Activated naive CD4-positive, alpha-beta T cell treated with anti-CD3 and anti-CD28 coated beads for 36 hours (primary cell): Measurements from ENCODE around the gene SERPINA4. TPM values are rescaled to one million over a fixed set of nuclear protein-coding genes. Genes with fewer than 3 reads are reported as not detected.

Source experiments
- CTCF ChIA-PET: fragments of 350-600 bp; sonication (Branson Sonifier 250); formaldehyde crosslinking; loops from one replicate; lab custom pipeline; 2021; ENCODE audit warnings: antibody characterized with exemption; lab: Charles Lee
- DNase-seq: peaks from one replicate; pipeline ENCODE4 v3.0.0-alpha.2; 2020
- H3K27ac Mint-ChIP-seq: one replicate; pipeline ENCODE4 v1.8.0; 2021; ENCODE audit warnings: mild to moderate bottlenecking, mixed read lengths
- H3K27me3 Mint-ChIP-seq: one replicate; pipeline ENCODE4 v1.8.0; 2021; ENCODE audit warnings: low read depth, mixed read lengths
- H3K36me3 Mint-ChIP-seq: one replicate; pipeline ENCODE4 v1.8.0; 2021; ENCODE audit warnings: low read depth, mixed read lengths
- H3K4me1 Mint-ChIP-seq: one replicate; pipeline ENCODE4 v1.8.0; 2021; ENCODE audit warnings: low read depth, mixed read lengths
- H3K4me3 Mint-ChIP-seq: one replicate; pipeline ENCODE4 v1.8.0; 2021; ENCODE audit warnings: mild to moderate bottlenecking, moderate library complexity, mixed read lengths
- H3K9me3 Mint-ChIP-seq: one replicate; pipeline ENCODE4 v1.8.0; 2021; ENCODE audit warnings: mixed read lengths
- intact Hi-C: fragments of 100-400 bp; cut with micrococcal nuclease; formaldehyde crosslinking; loops from one replicate; pipeline ENCODE4 v1.15.1; 2023
- total RNA-seq, 2 experiments: library from RNA; stranded (reverse); gene quantifications; one replicate each; pipeline ENCODE4 v1.2.3, GENCODE V29; 2021

SERPINA4 gene
- total RNA-seq, 2 experiments from 2014 or later = not detected

DNA sequence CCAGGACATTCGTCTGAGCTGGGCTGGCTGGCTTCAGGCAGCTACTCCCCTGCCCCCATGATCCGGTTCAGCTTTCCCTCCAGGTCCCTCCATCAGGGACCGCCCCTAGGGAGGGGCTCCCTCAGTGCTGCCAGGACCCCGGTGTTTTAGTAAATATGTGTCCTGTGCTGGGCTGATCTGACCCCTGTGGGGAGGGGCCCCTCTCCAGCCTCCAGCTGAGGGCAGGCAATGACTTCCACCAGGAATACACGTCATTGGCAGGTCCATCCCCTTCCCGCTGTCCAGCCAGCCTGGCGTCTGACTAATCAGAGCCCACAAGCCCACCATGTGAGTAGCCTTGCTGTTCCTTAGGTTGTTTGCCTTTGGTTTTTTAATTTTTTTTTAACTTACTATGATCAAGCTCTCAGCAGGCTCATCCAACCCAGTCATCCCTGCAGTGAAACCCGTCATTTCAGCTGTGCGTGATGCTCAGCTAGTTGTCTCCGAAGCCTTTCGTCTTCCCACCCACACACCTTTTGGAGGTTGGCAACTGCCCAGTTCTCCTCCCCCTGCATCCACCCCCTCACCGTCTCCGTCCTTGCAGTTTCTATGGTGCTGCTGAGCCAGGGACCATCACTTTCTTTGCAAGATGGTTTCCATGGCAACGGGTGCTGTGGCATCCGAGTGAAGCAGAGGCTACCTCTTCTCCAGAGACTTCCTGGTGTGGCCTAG lies 16.0 kb upstream of the SERPINA4 start:
- Mint-ChIP-seq H3K9me3 (peaks cover 2% of the 10 kb centered on the region), H3K27me3 (no peaks in the 10 kb centered on the region), H3K36me3 (no peaks in the 10 kb centered on the region), H3K27ac (no peak overlapping the region), H3K4me3 (no peak overlapping the region), H3K4me1 (no peaks in the 10 kb centered on the region)
- DNase-seq = no peak
- CTCF ChIA-PET = no interaction called here
- intact Hi-C loops = no loop called here

DNA sequence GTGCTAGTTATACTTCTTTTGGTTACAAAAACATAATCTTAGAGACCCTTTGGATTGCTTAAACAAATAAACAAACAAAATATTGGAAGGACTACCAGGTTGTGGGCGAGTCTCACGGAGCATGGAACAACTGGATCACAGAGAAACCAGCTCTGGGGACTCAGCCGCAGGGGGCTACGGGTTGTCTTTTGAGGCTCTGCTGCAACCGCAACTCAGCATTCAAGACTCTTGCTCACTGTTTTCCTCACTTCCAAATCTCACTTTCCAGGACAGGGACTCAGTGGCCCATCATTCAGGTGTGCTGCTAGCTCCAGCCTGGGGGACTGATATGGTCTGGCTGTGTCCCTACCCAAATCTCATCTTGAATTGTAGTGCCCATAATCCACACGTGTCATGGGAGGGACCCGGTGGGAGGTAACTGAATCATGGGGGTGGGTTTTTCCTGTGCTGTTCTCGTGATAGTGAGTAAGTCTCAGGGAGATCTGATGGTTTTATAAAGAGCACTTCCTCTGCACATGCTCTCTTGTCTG lies 14.0 kb upstream of the SERPINA4 start:
- no peaks in the 10 kb centered on the region for H3K4me1 Mint-ChIP-seq
- intact Hi-C loops = no loop called here
- no peaks in the 10 kb centered on the region for H3K36me3 Mint-ChIP-seq
- no peak overlapping the region for H3K4me3 Mint-ChIP-seq
- CTCF ChIA-PET = no interaction called here
- no peak for DNase-seq
- peaks cover 12% of the 10 kb centered on the region for H3K27me3 Mint-ChIP-seq
- H3K27ac Mint-ChIP-seq = no peak overlapping the region
- peaks cover 2% of the 10 kb centered on the region for H3K9me3 Mint-ChIP-seq

DNA sequence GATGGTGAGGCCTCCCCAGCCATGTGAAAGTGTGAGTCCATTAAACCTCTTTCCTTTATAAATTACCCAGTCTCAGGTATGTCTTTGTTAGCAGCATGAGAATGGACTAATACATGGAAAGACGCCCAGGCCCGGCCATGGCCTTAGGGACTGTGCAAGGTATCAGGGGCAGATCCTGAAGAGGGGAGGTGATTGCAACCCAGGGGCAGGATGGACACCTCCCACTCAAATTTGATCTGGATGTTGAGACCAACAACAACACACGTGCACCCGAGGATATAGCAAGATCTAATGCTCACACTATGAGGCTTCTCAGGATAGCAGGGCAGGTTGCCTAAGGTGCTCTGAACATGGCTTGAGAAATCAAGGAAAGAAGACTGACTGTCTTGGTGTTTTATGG lies 13.5 kb upstream of the SERPINA4 start:
- intact Hi-C loops = loop anchor here (2.0 kb wide), 2 partner anchors 125 to 415 kb away; no protein-coding TSS in a partner anchor
- Mint-ChIP-seq H3K4me1 (no peaks in the 10 kb centered on the region), H3K27ac (no peak overlapping the region), H3K36me3 (no peaks in the 10 kb centered on the region), H3K9me3 (peaks cover 2% of the 10 kb centered on the region), H3K27me3 (peaks cover 16% of the 10 kb centered on the region), H3K4me3 (no peak overlapping the region)
- CTCF ChIA-PET = interaction anchor here (1.5 kb wide), 1 partner anchor 8 kb away, joined by 9 read pairs; no protein-coding TSS in a partner anchor
- no peak for DNase-seq

DNA sequence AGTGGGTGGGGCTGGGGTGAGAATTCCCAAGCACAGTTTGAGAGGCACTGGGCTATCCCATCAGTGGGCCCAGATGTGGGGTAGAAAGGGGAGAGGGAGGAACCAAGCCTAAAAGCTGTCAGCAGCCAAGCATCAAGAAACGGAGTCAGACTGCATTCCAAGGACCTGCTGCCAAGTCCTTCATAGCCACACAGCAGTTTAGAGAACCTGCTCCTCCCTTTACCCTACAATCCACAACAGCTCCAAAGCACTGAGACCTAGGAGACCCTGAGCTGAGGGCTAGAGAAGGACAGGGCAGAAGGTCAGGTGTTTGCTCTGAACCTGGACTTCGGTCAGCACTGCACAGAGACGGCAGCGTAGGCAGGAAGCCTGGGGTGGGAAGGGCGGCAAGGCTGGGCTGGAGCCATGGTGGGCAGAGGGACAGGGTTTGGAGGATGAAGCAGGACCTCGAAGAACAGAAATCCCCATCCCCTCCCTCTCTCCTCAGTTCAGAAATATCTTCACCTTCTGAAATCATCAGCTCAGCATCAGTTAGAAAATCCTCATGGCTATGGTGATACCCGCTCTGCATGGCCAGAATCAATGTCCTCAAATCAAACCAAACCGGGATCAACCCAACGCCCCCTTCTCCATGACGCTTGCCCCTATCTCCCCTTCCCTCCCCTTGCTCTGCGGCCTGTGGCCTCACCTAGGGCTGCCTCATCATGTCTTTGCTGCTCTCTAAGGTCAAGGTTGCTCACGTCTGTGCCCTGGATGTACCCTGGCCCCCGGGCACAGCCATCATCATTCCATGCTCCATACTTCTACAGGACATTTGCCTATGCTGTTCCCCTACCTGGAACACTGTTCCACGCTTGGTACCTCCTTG lies 12.9 kb upstream of the SERPINA4 start:
- no peak overlapping the region for H3K4me3 Mint-ChIP-seq
- peaks cover 21% of the 10 kb centered on the region for H3K27me3 Mint-ChIP-seq
- H3K9me3 Mint-ChIP-seq = peaks cover 2% of the 10 kb centered on the region
- no peaks in the 10 kb centered on the region for H3K4me1 Mint-ChIP-seq
- no peaks in the 10 kb centered on the region for H3K36me3 Mint-ChIP-seq
- DNase-seq = no peak
- H3K27ac Mint-ChIP-seq = no peak overlapping the region
- CTCF ChIA-PET = interaction anchor here (0.5 to 1.6 kb wide), 20 partner anchors 9 to 840 kb away, joined by 3 to 11 read pairs (median 3); partner anchors contain the start of gene SERPINA4
- intact Hi-C loops = loop anchor here (2.0 kb wide), 2 partner anchors 126 to 416 kb away; no protein-coding TSS in a partner anchor

DNA sequence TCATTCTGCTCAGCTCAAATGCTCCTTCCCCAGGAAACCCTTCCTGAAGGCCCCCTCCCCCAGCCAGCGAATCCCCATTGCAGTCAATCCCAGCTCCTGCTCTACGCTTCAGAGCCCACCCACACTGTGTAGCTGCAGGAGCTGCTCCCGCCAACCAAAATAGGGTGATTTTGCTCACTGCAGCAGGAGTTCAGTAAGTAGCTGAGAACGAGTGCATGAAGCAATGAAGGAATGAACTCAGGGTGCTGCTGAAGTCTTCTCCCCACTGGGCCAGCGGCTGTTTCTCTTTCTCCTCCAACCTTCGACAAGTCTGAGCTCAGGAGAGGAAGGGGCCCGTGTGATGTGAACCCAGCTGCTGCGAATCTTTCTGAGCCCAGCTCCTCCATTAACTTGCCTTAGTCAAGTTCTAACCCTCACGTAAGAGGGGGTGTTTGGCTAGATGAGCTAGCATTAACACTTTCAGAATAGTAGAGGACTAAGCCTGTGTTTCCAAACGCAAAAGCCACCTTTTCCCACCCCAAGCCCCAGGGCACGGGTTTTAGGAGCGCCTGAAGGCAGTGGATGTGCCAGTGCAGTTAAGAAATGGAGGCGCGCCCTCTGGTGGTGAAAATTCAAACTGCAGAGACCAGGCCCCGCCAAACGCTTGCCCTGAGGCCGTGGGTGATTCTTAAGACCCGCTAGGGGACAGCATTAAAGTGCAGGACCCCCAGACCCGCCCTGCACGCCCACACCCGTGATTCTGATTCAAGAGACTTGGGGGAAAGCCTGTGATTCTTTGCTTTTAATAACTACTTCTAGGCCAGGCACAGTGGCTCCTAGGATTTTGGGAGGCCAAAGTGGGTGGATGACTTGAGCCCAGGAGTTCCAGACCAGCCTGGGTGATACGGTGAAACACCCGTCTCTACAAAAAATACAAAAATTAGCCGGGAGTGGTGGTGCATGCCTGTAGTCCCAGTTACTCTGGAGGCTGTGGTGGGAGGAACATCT lies 11.9 kb upstream of the SERPINA4 start:
- Mint-ChIP-seq H3K9me3 (peaks cover 2% of the 10 kb centered on the region), H3K4me1 (no peaks in the 10 kb centered on the region), H3K4me3 (no peak overlapping the region), H3K27me3 (peaks cover 26% of the 10 kb centered on the region), H3K36me3 (no peaks in the 10 kb centered on the region), H3K27ac (no peak overlapping the region)
- CTCF ChIA-PET = interaction anchor here (0.6 to 1.6 kb wide), 21 partner anchors 8 to 839 kb away, joined by 3 to 11 read pairs (median 3); partner anchors contain the start of gene SERPINA4
- intact Hi-C loops = loop anchor here (2.0 kb wide), 2 partner anchors 126 to 416 kb away; no protein-coding TSS in a partner anchor
- peak; percentile 75 for DNase-seq

DNA sequence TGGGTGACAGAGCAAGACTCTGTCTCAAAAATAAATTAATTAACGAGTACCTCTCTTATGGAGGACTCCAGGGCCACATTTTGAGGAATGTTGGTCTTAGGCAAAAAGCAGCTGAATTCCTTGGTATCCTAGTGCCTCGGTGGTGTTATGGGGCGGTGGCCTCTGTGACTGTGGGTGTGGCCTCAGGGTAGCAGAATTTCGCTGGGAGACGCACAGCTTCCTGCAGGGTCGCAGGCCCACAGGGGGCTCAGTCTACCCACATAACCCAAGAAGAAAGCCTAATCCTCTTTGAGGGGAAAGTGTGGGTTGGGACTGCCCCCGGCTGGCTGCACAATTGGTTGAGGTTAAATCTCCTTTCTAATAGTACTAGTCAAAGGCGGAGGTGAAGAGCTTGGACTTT lies 11.2 kb upstream of the SERPINA4 start:
- no peaks in the 10 kb centered on the region for H3K36me3 Mint-ChIP-seq
- H3K9me3 Mint-ChIP-seq = peaks cover 6% of the 10 kb centered on the region
- intact Hi-C loops = no loop called here
- H3K4me3 Mint-ChIP-seq = no peak overlapping the region
- DNase-seq = no peak
- CTCF ChIA-PET = interaction anchor here (0.7 kb wide), 1 partner anchor 142 kb away, joined by 3 read pairs; no protein-coding TSS in a partner anchor
- peaks cover 31% of the 10 kb centered on the region for H3K27me3 Mint-ChIP-seq
- no peak overlapping the region for H3K27ac Mint-ChIP-seq
- no peaks in the 10 kb centered on the region for H3K4me1 Mint-ChIP-seq

DNA sequence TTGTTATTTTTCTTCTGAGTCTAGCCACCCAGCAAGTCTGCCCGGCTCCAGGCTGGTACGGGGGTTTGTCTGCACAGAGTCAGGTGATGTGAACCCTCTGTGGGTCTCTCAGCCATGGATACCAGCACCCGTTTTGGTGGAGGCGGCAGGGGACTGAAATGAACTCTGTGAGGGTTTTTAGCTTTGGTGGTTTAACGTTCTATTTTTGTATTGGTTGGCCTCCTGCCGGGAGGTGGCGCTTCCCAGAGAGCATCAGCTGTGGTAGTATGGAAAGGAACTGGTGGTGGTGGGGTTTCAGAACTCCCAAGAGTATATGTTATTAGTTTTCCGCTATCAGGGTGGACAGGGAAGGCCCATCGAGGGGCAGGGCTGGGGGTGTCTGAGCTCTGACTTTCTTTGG lies 5.3 kb upstream of the SERPINA4 start:
- Mint-ChIP-seq H3K4me1 (no peaks in the 10 kb centered on the region), H3K27me3 (peaks cover 44% of the 10 kb centered on the region), H3K27ac (no peak overlapping the region), H3K4me3 (no peak overlapping the region), H3K36me3 (no peaks in the 10 kb centered on the region), H3K9me3 (peaks cover 7% of the 10 kb centered on the region)
- CTCF ChIA-PET = no interaction called here
- DNase-seq = no peak
- intact Hi-C loops = no loop called here

DNA sequence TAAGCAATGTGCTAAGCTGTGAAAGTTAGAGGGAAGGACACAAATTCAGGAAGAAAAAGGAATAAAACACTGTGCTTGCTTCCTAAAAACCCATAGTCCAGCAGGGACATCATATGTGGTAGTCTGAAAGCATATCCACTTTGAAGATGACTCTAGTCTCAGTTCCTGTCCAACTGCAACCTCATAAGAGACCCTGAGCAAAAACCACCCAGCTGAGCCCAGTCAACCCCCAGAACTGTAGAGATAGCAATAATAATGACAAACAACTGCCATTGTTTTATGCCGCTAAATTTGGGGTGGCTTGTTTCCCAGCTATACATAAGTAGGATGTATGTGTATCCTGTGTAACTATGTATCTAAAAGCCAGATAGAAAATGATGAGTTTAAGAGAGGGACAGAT lies 3.9 kb upstream of the SERPINA4 start:
- Mint-ChIP-seq H3K4me1 (no peaks in the 10 kb centered on the region), H3K36me3 (no peaks in the 10 kb centered on the region), H3K9me3 (peaks cover 7% of the 10 kb centered on the region), H3K4me3 (no peak overlapping the region), H3K27ac (no peak overlapping the region), H3K27me3 (peaks cover 35% of the 10 kb centered on the region)
- intact Hi-C loops = no loop called here
- CTCF ChIA-PET = interaction anchor here (1.0 kb wide), 1 partner anchor 8 kb away, joined by 3 read pairs; no protein-coding TSS in a partner anchor
- DNase-seq = no peak

DNA sequence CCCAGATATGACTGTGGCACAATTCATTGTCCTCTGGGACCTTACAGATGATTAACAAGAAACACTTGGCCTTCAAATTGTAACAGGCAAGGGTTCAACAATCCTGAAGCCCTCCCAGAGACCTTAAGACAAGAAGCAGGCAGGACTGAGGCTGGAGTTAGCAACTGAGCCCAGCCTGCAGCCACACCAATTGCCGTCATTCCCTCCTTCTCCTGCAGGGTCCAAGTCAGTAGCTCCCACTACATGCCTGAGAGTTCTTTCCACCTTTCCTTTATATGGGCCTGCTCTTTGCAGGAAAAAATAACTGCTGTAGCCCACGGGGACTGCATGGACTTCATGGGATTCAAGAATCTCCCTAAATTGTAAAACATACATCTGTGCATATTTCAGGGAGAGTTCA lies 2.4 kb upstream of the SERPINA4 start:
- H3K36me3 Mint-ChIP-seq = no peaks in the 10 kb centered on the region
- intact Hi-C loops = no loop called here
- H3K27me3 Mint-ChIP-seq = peaks cover 25% of the 10 kb centered on the region
- H3K4me3 Mint-ChIP-seq = no peak overlapping the region
- DNase-seq = no peak
- H3K4me1 Mint-ChIP-seq = no peaks in the 10 kb centered on the region
- peaks cover 7% of the 10 kb centered on the region for H3K9me3 Mint-ChIP-seq
- CTCF ChIA-PET = no interaction called here
- H3K27ac Mint-ChIP-seq = no peak overlapping the region

DNA sequence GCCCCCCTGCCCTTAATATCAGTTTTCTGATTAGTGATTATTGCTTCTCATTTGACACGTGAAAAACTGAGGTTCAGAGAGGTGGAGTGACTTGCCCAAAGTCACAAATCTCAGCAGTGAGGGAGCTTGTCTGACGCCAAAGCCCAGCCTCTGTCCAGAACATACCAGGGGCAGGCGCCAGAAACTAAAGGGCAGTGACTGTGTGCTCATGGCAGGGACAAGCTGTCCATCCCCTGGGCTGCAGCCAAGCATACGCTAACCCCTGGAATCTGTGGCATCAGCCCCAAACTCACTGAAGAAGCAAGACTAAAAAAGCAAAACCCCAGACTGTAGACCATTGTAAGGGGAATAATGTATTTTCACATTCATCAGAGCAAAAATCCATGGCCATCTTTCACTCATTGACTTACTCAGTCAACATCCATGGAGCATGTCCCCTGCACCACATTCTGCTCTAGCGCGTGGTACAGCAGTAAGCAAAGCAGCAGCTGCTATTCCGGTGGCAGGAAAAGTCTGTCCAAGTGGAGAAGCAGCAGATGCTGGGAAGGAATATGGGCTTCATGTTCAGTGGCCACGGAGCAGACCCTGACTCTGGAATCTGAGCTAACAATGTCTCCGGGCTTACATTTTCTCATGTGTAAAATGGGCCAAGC lies 1.5 kb upstream of the SERPINA4 start:
- H3K27ac Mint-ChIP-seq = no peak overlapping the region
- H3K36me3 Mint-ChIP-seq = no peaks in the 10 kb centered on the region
- no peak for DNase-seq
- peaks cover 3% of the 10 kb centered on the region for H3K9me3 Mint-ChIP-seq
- H3K4me1 Mint-ChIP-seq = no peaks in the 10 kb centered on the region
- H3K27me3 Mint-ChIP-seq = peaks cover 19% of the 10 kb centered on the region
- H3K4me3 Mint-ChIP-seq = no peak overlapping the region
- CTCF ChIA-PET = interaction anchor here (1.7 kb wide), 1 partner anchor 11 kb away, joined by 7 read pairs; no protein-coding TSS in a partner anchor
- intact Hi-C loops = no loop called here

DNA sequence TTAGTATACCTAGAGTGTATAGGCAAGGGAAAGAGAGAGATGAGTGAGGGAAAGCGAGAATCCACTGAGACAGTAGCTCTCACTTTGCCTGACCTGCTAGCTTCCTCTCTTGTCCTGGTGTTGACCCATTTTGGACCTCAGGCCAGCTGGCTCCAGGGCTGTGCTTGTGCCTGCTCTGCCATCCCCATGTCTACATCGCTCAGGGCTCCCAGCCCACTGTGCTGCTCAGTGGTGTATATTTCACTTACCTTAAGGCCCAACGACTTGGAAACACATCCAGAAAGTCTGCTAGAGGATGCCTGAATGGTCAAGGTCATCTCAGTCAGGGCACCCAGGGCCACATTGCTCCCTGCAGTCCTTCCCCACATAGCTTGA lies 964 bp upstream of the SERPINA4 start:
- intact Hi-C loops = no loop called here
- CTCF ChIA-PET = interaction anchor here (1.7 kb wide), 1 partner anchor 12 kb away, joined by 7 read pairs; no protein-coding TSS in a partner anchor
- H3K36me3 Mint-ChIP-seq = no peaks in the 10 kb centered on the region
- H3K27me3 Mint-ChIP-seq = peaks cover 19% of the 10 kb centered on the region
- no peak overlapping the region for H3K4me3 Mint-ChIP-seq
- DNase-seq = no peak
- no peaks in the 10 kb centered on the region for H3K4me1 Mint-ChIP-seq
- peaks cover 3% of the 10 kb centered on the region for H3K9me3 Mint-ChIP-seq
- H3K27ac Mint-ChIP-seq = no peak overlapping the region
